ENCODE data around the gene MYO1D. TPM values are rescaled to one million over a fixed set of nuclear protein-coding genes. Genes with fewer than 3 reads are reported as not detected.

MYO1D gene
- total RNA-seq, 1 experiment from 2014 or later, result 23.5 TPM

GRCh38 chr17:32502710-32503109, 374.2 kb downstream of the MYO1D start:
- CTCF ChIA-PET, result no interaction called here
- no peaks in the 10 kb centered on the region for H3F3A ChIP-seq (ENCODE audit: low read length, unreplicated experiment)
- POLR2A ChIA-PET (ENCODE audit: unreplicated experiment), result no interaction called here
- H2AFZ ChIP-seq (ENCODE audit: low read length), result no peak overlapping the region
- H3K9me2 ChIP-seq (replicated peaks; ENCODE audit: low read length), result no peaks in the 10 kb centered on the region
- no peak for DNase-seq
- H4K20me1 ChIP-seq (ENCODE audit: low read length), result no peaks in the 10 kb centered on the region
- no peaks in the 10 kb centered on the region for H3K36me3 ChIP-seq (ENCODE audit: low read depth, low read length)
- no TSS peak for BruUV-seq (replicated peaks)
- TF ChIP-seq EZH2 (IDR thresholded peaks at IDR 0.05; ENCODE audit: low read length, unreplicated experiment), result no peak
- TF ChIP-seq, protein P1, sequence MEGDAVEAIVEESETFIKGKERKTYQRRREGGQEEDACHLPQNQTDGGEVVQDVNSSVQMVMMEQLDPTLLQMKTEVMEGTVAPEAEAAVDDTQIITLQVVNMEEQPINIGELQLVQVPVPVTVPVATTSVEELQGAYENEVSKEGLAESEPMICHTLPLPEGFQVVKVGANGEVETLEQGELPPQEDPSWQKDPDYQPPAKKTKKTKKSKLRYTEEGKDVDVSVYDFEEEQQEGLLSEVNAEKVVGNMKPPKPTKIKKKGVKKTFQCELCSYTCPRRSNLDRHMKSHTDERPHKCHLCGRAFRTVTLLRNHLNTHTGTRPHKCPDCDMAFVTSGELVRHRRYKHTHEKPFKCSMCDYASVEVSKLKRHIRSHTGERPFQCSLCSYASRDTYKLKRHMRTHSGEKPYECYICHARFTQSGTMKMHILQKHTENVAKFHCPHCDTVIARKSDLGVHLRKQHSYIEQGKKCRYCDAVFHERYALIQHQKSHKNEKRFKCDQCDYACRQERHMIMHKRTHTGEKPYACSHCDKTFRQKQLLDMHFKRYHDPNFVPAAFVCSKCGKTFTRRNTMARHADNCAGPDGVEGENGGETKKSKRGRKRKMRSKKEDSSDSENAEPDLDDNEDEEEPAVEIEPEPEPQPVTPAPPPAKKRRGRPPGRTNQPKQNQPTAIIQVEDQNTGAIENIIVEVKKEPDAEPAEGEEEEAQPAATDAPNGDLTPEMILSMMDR (conservative IDR thresholded peaks at IDR 0.05; ENCODE audit: low read depth, low read length), result no peak
- TF ChIP-seq EZH2phosphoT487 (IDR thresholded peaks at IDR 0.05; ENCODE audit: borderline replicate concordance, low read length), result no peak
- no peaks in the 10 kb centered on the region for H3K79me2 ChIP-seq (ENCODE audit: low read length)
- H3K4me3 ChIP-seq (ENCODE audit: low read length), result no peak overlapping the region
- no peaks in the 10 kb centered on the region for H3K27me3 ChIP-seq (ENCODE audit: low read length)
- peaks cover 22% of the 10 kb centered on the region for H3K4me1 ChIP-seq (ENCODE audit: insufficient read depth, low read length)
- no peak overlapping the region for H3K9ac ChIP-seq (ENCODE audit: low read length)
- ATAC-seq, result no peak
- H3K27ac ChIP-seq (ENCODE audit: low read length), result no peak overlapping the region
- intact Hi-C loops (cut with micrococcal nuclease), result no loop called here
- no peaks in the 10 kb centered on the region for H3K9me3 ChIP-seq (ENCODE audit: low read length)
- H3K4me2 ChIP-seq (ENCODE audit: low read length), result no peak overlapping the region

- Histone ChIP-seq H3K4me1 (ENCODE audit: insufficient read depth, low read length) (peaks cover 29% of the 10 kb centered on the region), H3K9ac (ENCODE audit: low read length) (no peak overlapping the region), H4K20me1 (ENCODE audit: low read length) (no peaks in the 10 kb centered on the region), H3K4me3 (ENCODE audit: low read length) (no peak overlapping the region), H3F3A (ENCODE audit: low read length, unreplicated experiment) (no peaks in the 10 kb centered on the region), H3K27me3 (ENCODE audit: low read length) (no peaks in the 10 kb centered on the region), H3K9me3 (ENCODE audit: low read length) (no peaks in the 10 kb centered on the region), H3K4me2 (ENCODE audit: low read length) (no peak overlapping the region), H3K9me2 (replicated peaks; ENCODE audit: low read length) (no peaks in the 10 kb centered on the region), H3K79me2 (ENCODE audit: low read length) (no peaks in the 10 kb centered on the region), H3K27ac (ENCODE audit: low read length) (no peak overlapping the region), H2AFZ (ENCODE audit: low read length) (no peak overlapping the region), H3K36me3 (ENCODE audit: low read depth, low read length) (no peaks in the 10 kb centered on the region)
- BruUV-seq (replicated peaks), result no TSS peak
- intact Hi-C loops (cut with micrococcal nuclease), result no loop called here
- ChIA-PET POLR2A (ENCODE audit: unreplicated experiment) (no interaction called here), CTCF (no interaction called here)
- TF ChIP-seq, protein P1 (conservative IDR thresholded peaks at IDR 0.05; ENCODE audit: low read depth, low read length), result no peak
- no peak for TF ChIP-seq EZH2 (IDR thresholded peaks at IDR 0.05; ENCODE audit: low read length, unreplicated experiment)
- TF ChIP-seq EZH2phosphoT487 (IDR thresholded peaks at IDR 0.05; ENCODE audit: borderline replicate concordance, low read length), result no peak
- no peak for ATAC-seq
- no peak for DNase-seq
Measured at GRCh38 chr17:32502013-32502412, 374.9 kb downstream of the MYO1D start.

DNA sequence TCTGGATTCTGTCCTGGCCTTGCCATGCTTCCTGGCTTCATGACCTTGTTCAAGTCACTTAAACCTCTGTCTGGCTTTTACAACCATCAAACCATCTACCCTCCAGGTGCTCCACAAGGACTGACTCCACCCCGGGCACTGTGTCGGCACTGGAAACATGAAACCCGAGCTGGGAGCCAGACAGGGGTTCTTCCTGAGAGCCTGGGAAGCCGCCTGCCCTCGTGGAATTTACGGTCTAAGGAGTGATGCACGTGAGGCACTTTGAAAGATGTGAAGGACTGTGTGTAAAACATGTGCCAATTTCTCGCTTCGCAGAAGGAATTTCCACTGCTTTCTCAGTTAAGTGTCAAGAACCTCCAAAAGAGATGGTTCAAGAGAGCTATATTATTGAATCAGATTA, 378.5 kb downstream of the MYO1D start:
- BruUV-seq (replicated peaks), result no TSS peak
- no peaks in the 10 kb centered on the region for H3F3A ChIP-seq (ENCODE audit: low read length, unreplicated experiment)
- no peaks in the 10 kb centered on the region for H3K36me3 ChIP-seq (ENCODE audit: low read depth, low read length)
- H4K20me1 ChIP-seq (ENCODE audit: low read length), result no peaks in the 10 kb centered on the region
- H3K27me3 ChIP-seq (ENCODE audit: low read length), result no peaks in the 10 kb centered on the region
- no peak overlapping the region for H3K4me3 ChIP-seq (ENCODE audit: low read length)
- H3K27ac ChIP-seq (ENCODE audit: low read length), result no peak overlapping the region
- no peaks in the 10 kb centered on the region for H3K79me2 ChIP-seq (ENCODE audit: low read length)
- DNase-seq, result no peak
- peaks cover 24% of the 10 kb centered on the region for H3K4me1 ChIP-seq (ENCODE audit: insufficient read depth, low read length)
- ChIA-PET CTCF (no interaction called here), POLR2A (ENCODE audit: unreplicated experiment) (interaction anchor here (0.6 kb wide), 1 partner anchor 51 kb away, joined by 4 read pairs; no protein-coding TSS in a partner anchor)
- no peak for ATAC-seq
- H2AFZ ChIP-seq (ENCODE audit: low read length), result no peak overlapping the region
- H3K9me3 ChIP-seq (ENCODE audit: low read length), result no peaks in the 10 kb centered on the region
- TF ChIP-seq EZH2phosphoT487 (IDR thresholded peaks at IDR 0.05; ENCODE audit: borderline replicate concordance, low read length), result no peak
- TF ChIP-seq, protein P1 (conservative IDR thresholded peaks at IDR 0.05; ENCODE audit: low read depth, low read length), result no peak
- TF ChIP-seq EZH2 (IDR thresholded peaks at IDR 0.05; ENCODE audit: low read length, unreplicated experiment), result no peak
- no peak overlapping the region for H3K9ac ChIP-seq (ENCODE audit: low read length)
- H3K9me2 ChIP-seq (replicated peaks; ENCODE audit: low read length), result no peaks in the 10 kb centered on the region
- intact Hi-C loops (cut with micrococcal nuclease), result no loop called here
- no peak overlapping the region for H3K4me2 ChIP-seq (ENCODE audit: low read length)
